Left cardiac atrium (tissue), 4 donors: ENCODE measurements around the gene TMPRSS3. TPM values are rescaled to one million over a fixed set of nuclear protein-coding genes. Genes with fewer than 3 reads are reported as not detected.

ENCODE experiments used
- ATAC-seq, 2 donors: fragments of 200-7000 bp; cut with Tn5 transposase; one replicate each; pipeline ENCODE4 v1.9.1; 2020; ENCODE audit warnings: mild to moderate bottlenecking in 2 of 2, moderate library complexity in 2 of 2
- DNase-seq: peaks from one replicate; pipeline ENCODE4 v3.0.0-alpha.2; 2020
- intact Hi-C, 2 donors: fragments of 100-400 bp; cut with DNase I; formaldehyde crosslinking; loops; one replicate each; pipeline versions ENCODE4 v1.14.1 to v1.15.1; 2022 to 2023
- total RNA-seq, 2 donors: library from RNA; stranded (reverse); fragmentation: NEBNext Ultra II Directional; extraction: Animal tissue kit (Norgen Biotek cat#: 25700); gene quantifications; one replicate each; pipeline ENCODE4 v1.2.1, GENCODE V29; 2021
- donor health status: DM: no; HTN: yes; CAD: no.
- donor health status: DM: no; HTN: yes; CAD: no; lungs with severe emphysema.
- donor health status: DM: yes; HTN: yes; CAD: no.
- donor health status: Dilated cardiomyopathy.

Gene TMPRSS3
- total RNA-seq, 2 donors from 2014 or later: 0.18 to 0.27 TPM

GRCh38 chr21:42346441-42346840, 49.4 kb downstream of the TMPRSS3 start:
- no peak for ATAC-seq
- no peak for DNase-seq
- intact Hi-C loops: no loop called here

- intact Hi-C loops: no loop called here
Observed at GRCh38 chr21:42344631-42345030, 51.2 kb downstream of the TMPRSS3 start.

GRCh38 chr21:42343963-42344510, 51.8 kb downstream of the TMPRSS3 start:
- no peak for ATAC-seq
- no peak for DNase-seq
- intact Hi-C loops: no loop called here

More at GRCh38 chr21:42344631-42345030, 51.2 kb downstream of the TMPRSS3 start:
- ATAC-seq (no peak), DNase-seq (no peak)

GRCh38 chr21:42343556-42343955, 52.3 kb downstream of the TMPRSS3 start:
- no peak for ATAC-seq
- intact Hi-C loops: no loop called here
- DNase-seq: no peak

- intact Hi-C loops: no loop called here
- DNase-seq (no peak), ATAC-seq (no peak)
Observed at GRCh38 chr21:42343101-42343500, 52.8 kb downstream of the TMPRSS3 start.

GRCh38 chr21:42341776-42342542, 53.9 kb downstream of the TMPRSS3 start:
- ATAC-seq (no peak), DNase-seq (no peak)
- intact Hi-C loops: no loop called here

GRCh38 chr21:42340187-42341050, 55.4 kb downstream of the TMPRSS3 start:
- intact Hi-C loops: no loop called here

GRCh38 chr21:42338729-42339715, 56.8 kb downstream of the TMPRSS3 start:
- ATAC-seq (no peak), DNase-seq (no peak)
- intact Hi-C loops: no loop called here

More at GRCh38 chr21:42340187-42341050, 55.4 kb downstream of the TMPRSS3 start:
- ATAC-seq (no peak), DNase-seq (no peak)

GRCh38 chr21:42337830-42338728, 57.8 kb downstream of the TMPRSS3 start:
- ATAC-seq (peak; percentile 59 to 79), DNase-seq (peak; percentile 69)
- intact Hi-C loops: no loop called here

- no peak for DNase-seq
- intact Hi-C loops: no loop called here
- no peak for ATAC-seq
Observed at GRCh38 chr21:42337276-42337675, 58.6 kb downstream of the TMPRSS3 start.

- no peak for DNase-seq
- intact Hi-C loops: no loop called here
- ATAC-seq: no peak
Observed at GRCh38 chr21:42336054-42336453, 59.8 kb downstream of the TMPRSS3 start.

GRCh38 chr21:42332557-42333317, 63.1 kb downstream of the TMPRSS3 start:
- ATAC-seq (no peak), DNase-seq (no peak)
- intact Hi-C loops: no loop called here

- no peak for ATAC-seq
- DNase-seq: no peak
- intact Hi-C loops: no loop called here
Observed at GRCh38 chr21:42331660-42332059, 64.2 kb downstream of the TMPRSS3 start.

GRCh38 chr21:42330380-42331371, 65.2 kb downstream of the TMPRSS3 start:
- DNase-seq (no peak), ATAC-seq (no peak)
- intact Hi-C loops: no loop called here

GRCh38 chr21:42324896-42325295, 71.0 kb downstream of the TMPRSS3 start:
- no peak for ATAC-seq
- no peak for DNase-seq
- intact Hi-C loops: no loop called here
